Caco-2 (cell line): ENCODE results near the gene TCEANC. TPM values are rescaled to one million over a fixed set of nuclear protein-coding genes. Genes with fewer than 3 reads are reported as not detected.

Experiments used
- Bru-seq: library from RNA; stranded (reverse); fragments of 400-500 nt; gene quantifications from one replicate; lab custom pipeline; 2021; lab: Mats Ljungman, UMichigan
- BruChase-seq, 2 experiments: library from RNA; stranded (reverse); fragments of 400-500 nt; gene quantifications; one replicate each; lab custom pipeline; 2021; lab: Mats Ljungman, UMichigan
- BruUV-seq: library from RNA; stranded (reverse); fragments of 400-500 nt; replicated peaks from 2 replicates; lab custom pipeline; 2021; lab: Mats Ljungman, UMichigan
- CTCF ChIA-PET: fragments of 300-600 bp; sonication (Branson Sonifier 250); formaldehyde crosslinking; loops from one replicate; lab custom pipeline; 2022; ENCODE audit warnings: antibody characterized with exemption; lab: Charles Lee
- POLR2A ChIA-PET: fragments of 300-600 bp; sonication (Branson Sonifier 250); formaldehyde crosslinking; loops from one replicate; lab custom pipeline; 2022; ENCODE audit warnings: antibody characterized with exemption; lab: Charles Lee
- DNase-seq, 2 experiments: peaks; one replicate each; pipeline versions ENCODE4 v3.0.0 to v3.0.0-alpha.2; 2020 to 2022
- H3K27me3 ChIP-seq: replicated peaks from 2 replicates; pipeline ENCODE4 v1.6.0; 2011; ENCODE audit warnings: low read length; ENCODE audit not compliant: control insufficient read depth, insufficient read depth
- H3K36me3 ChIP-seq: 2 replicates; pipeline ENCODE4 v1.5.1; 2011; ENCODE audit warnings: low read length; ENCODE audit not compliant: control insufficient read depth, insufficient read depth
- H3K4me1 ChIP-seq: fragments of 250-450 bp; sonication (Bioruptor Pico); 2 replicates; pipeline ENCODE4 v1.5.1; 2020; ENCODE audit warnings: mild to moderate bottlenecking
- H3K4me3 ChIP-seq: 2 replicates; pipeline ENCODE4 v1.5.1; 2011; ENCODE audit warnings: low read depth, mild to moderate bottlenecking, control low read depth, low read length
- H3K9me3 ChIP-seq: fragments of 250-450 bp; sonication (Bioruptor Pico); 2 replicates; pipeline ENCODE4 v1.5.1; 2020; ENCODE audit warnings: mild to moderate bottlenecking, moderate library complexity
- H3K27ac Mint-ChIP-seq: one replicate; pipeline ENCODE4 v1.8.0; 2022; ENCODE audit warnings: mixed read lengths; ENCODE audit not compliant: unreplicated experiment
- H3K27me3 Mint-ChIP-seq: one replicate; pipeline ENCODE4 v1.8.0; 2022; ENCODE audit warnings: mixed read lengths; ENCODE audit not compliant: insufficient read depth, unreplicated experiment
- H3K36me3 Mint-ChIP-seq: one replicate; pipeline ENCODE4 v1.8.0; 2022; ENCODE audit warnings: mild to moderate bottlenecking, mixed read lengths; ENCODE audit not compliant: insufficient read depth, unreplicated experiment
- H3K4me1 Mint-ChIP-seq: one replicate; pipeline ENCODE4 v1.8.0; 2022; ENCODE audit warnings: low read depth, mixed read lengths; ENCODE audit not compliant: unreplicated experiment
- H3K4me3 Mint-ChIP-seq: one replicate; pipeline ENCODE4 v1.8.0; 2022; ENCODE audit warnings: mild to moderate bottlenecking, moderate library complexity, mixed read lengths; ENCODE audit not compliant: unreplicated experiment
- H3K9me3 Mint-ChIP-seq: one replicate; pipeline ENCODE4 v1.8.0; 2022; ENCODE audit warnings: mixed read lengths; ENCODE audit not compliant: unreplicated experiment
- CTCF ChIP-seq, 2 experiments: fragments of 200-600 bp in 1 of 2; IDR thresholded peaks; 1 replicate in 1 of 2; 2 replicates in 1 of 2; pipeline versions ENCODE4 v1.5.1 to v1.8.0; 2011 to 2022; ENCODE audit warnings: antibody characterized with exemption in 1 of 2, control low read depth in 1 of 2, inconsistent platforms in 1 of 2, low read depth in 1 of 2, low read length in 1 of 2, mild to moderate bottlenecking in 1 of 2, moderate library complexity in 1 of 2; ENCODE audit not compliant: insufficient read depth in 1 of 2, severe bottlenecking in 1 of 2, unreplicated experiment in 1 of 2
- intact Hi-C: fragments of 100-400 bp; cut with micrococcal nuclease; formaldehyde crosslinking; loops from one replicate; pipeline ENCODE4 v1.10.0; 2022; ENCODE audit not compliant: unreplicated experiment
- long read RNA-seq: library from polyadenylated mRNA; stranded (forward); transcript quantifications from one replicate; pipeline ENCODE4 v2.0.0, GENCODE V29; 2022
- total RNA-seq: library from RNA; stranded (reverse); gene quantifications from 2 replicates; pipeline ENCODE4 v1.2.3, GENCODE V29; 2022

TCEANC gene, protein sequence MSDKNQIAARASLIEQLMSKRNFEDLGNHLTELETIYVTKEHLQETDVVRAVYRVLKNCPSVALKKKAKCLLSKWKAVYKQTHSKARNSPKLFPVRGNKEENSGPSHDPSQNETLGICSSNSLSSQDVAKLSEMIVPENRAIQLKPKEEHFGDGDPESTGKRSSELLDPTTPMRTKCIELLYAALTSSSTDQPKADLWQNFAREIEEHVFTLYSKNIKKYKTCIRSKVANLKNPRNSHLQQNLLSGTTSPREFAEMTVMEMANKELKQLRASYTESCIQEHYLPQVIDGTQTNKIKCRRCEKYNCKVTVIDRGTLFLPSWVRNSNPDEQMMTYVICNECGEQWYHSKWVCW
- total RNA-seq (1.6 and 2.0 TPM in 2 replicates), Bru-seq, nascent RNA (percentile 47 among the genes with signal in this experiment), BruChase-seq, experiment 1, labeled RNA remaining after a 2-hour chase (percentile 48 among the genes with signal in this experiment), BruChase-seq, experiment 2, labeled RNA remaining after a 6-hour chase (percentile 42 among the genes with signal in this experiment)
- long read RNA-seq, partial matches to known transcripts, result 0 of 1 reads
- long read RNA-seq, other reads (novel, unspliced or antisense), result 1 of 1 reads

GRCh38 chrX:13652850-13653693, at the start of gene TCEANC:
Gene TCEANC (plus strand): TSS chrX:13653141. CDS start chrX:13662509, 9,368 bp downstream.
- POLR2A ChIA-PET, result interaction anchor here (0.6 to 1.1 kb wide), 2 partner anchors 36 to 82 kb away, joined by 4 read pairs; partner anchors contain the start of gene RAB9A
- TF ChIP-seq CTCF (IDR thresholded peaks at IDR 0.05; ENCODE audit: insufficient read depth in 1 of 2, low read depth in 1 of 2, low read length in 1 of 2, severe bottlenecking in 1 of 2, unreplicated experiment in 1 of 2), result no peak

GRCh38 chrX:13605611-13606010, 47.3 kb upstream of the TCEANC start:
- intact Hi-C loops, result no loop called here
- H3K4me1 Mint-ChIP-seq, result peaks cover 7% of the 10 kb centered on the region
- H3K27me3 Mint-ChIP-seq, result no peaks in the 10 kb centered on the region
- no peaks in the 10 kb centered on the region for H3K9me3 Mint-ChIP-seq
- POLR2A ChIA-PET, result no interaction called here
- CTCF ChIA-PET, result no interaction called here
- BruUV-seq, result no TSS peak
- Histone ChIP-seq H3K27me3 (no peaks in the 10 kb centered on the region), H3K4me1 (no peaks in the 10 kb centered on the region), H3K4me3 (no peak overlapping the region), H3K36me3 (no peaks in the 10 kb centered on the region), H3K9me3 (no peaks in the 10 kb centered on the region)
- no peak overlapping the region for H3K27ac Mint-ChIP-seq
- H3K4me3 Mint-ChIP-seq, result no peak overlapping the region
- no peak for DNase-seq
- no peak for TF ChIP-seq CTCF (IDR thresholded peaks at IDR 0.05; ENCODE audit: insufficient read depth in 1 of 2, low read depth in 1 of 2, low read length in 1 of 2, severe bottlenecking in 1 of 2, unreplicated experiment in 1 of 2)
- no peaks in the 10 kb centered on the region for H3K36me3 Mint-ChIP-seq

More at GRCh38 chrX:13652850-13653693, at the start of gene TCEANC:
- Histone ChIP-seq H3K9me3 (no peaks in the 10 kb centered on the region), H3K27me3 (no peaks in the 10 kb centered on the region), H3K4me1 (no peaks in the 10 kb centered on the region), H3K36me3 (no peaks in the 10 kb centered on the region), H3K4me3 (peak within 1 kb of the TSS; percentile 61)
- intact Hi-C loops, result no loop called here
- Mint-ChIP-seq H3K27me3 (no peaks in the 10 kb centered on the region), H3K27ac (peak within 1 kb of the TSS; percentile 81), H3K4me1 (no peaks in the 10 kb centered on the region), H3K36me3 (no peaks in the 10 kb centered on the region), H3K9me3 (no peaks in the 10 kb centered on the region), H3K4me3 (peak within 1 kb of the TSS; percentile 80)
- TSS peak; percentile 75 for BruUV-seq
- CTCF ChIA-PET, result no interaction called here
- DNase-seq, result peak; percentile 92 to 94
